Type B pancreatic cell (in vitro differentiated cells): ENCODE data around the gene ADAMTS6. TPM values are rescaled to one million over a fixed set of nuclear protein-coding genes. Genes with fewer than 3 reads are reported as not detected.

ENCODE experiments used
- DNase-seq: peaks from one replicate; pipeline ENCODE4 v3.0.0; 2021; ENCODE audit warnings: mixed read lengths; ENCODE audit not compliant: unreplicated experiment; ENCODE audit errors: extremely low spot score
- H3K27ac Mint-ChIP-seq: 2 replicates; pipeline ENCODE4 v1.8.0; 2021; ENCODE audit warnings: mild to moderate bottlenecking, mixed read lengths
- H3K27me3 Mint-ChIP-seq: 2 replicates; pipeline ENCODE4 v1.8.0; 2021; ENCODE audit warnings: mixed read lengths
- H3K36me3 Mint-ChIP-seq: 2 replicates; pipeline ENCODE4 v1.8.0; 2021; ENCODE audit warnings: mixed read lengths
- H3K4me1 Mint-ChIP-seq: one replicate; pipeline ENCODE4 v1.8.0; 2021; ENCODE audit warnings: mixed read lengths; ENCODE audit not compliant: unreplicated experiment
- H3K4me3 Mint-ChIP-seq: 2 replicates; pipeline ENCODE4 v1.8.0; 2021; ENCODE audit warnings: mild to moderate bottlenecking, mixed read lengths
- H3K9me3 Mint-ChIP-seq: 2 replicates; pipeline ENCODE4 v1.8.0; 2021; ENCODE audit warnings: mixed read lengths
- total RNA-seq: library from RNA; stranded (reverse); gene quantifications from 2 replicates; pipeline ENCODE4 v1.2.1, GENCODE V29; 2021; ENCODE audit warnings: low replicate concordance
- TF ChIP-seq, protein P1 (sequence below): fragments of 200-600 bp; sonication (generic); conservative IDR thresholded peaks from 2 replicates; pipeline ENCODE4 v1.5.0; 2021; ENCODE audit warnings: antibody characterized with exemption, mild to moderate bottlenecking

ADAMTS6 gene
- total RNA-seq, 1 donor from 2014 or later = 4.2 TPM

DNA sequence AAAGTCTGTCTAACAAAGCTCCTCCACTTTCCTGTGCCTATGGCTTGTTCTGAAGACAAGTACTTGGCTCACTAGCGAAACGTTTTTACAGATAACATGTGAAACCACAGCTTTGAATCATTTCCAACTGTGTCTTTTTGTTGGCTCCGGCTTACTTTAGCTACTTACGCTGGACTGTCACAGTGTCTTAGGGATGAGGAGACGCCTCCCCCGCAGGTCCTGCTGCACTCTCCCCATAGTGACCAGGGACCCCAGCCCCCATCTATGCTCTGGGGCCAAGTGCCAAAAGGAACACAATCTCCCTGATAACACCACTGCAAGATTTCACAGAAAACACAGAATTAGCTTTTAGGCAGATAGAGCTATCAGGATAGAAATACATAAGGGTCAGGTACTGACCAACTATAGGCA, 219.1 kb downstream of the ADAMTS6 start:
- no peak for DNase-seq

DNA sequence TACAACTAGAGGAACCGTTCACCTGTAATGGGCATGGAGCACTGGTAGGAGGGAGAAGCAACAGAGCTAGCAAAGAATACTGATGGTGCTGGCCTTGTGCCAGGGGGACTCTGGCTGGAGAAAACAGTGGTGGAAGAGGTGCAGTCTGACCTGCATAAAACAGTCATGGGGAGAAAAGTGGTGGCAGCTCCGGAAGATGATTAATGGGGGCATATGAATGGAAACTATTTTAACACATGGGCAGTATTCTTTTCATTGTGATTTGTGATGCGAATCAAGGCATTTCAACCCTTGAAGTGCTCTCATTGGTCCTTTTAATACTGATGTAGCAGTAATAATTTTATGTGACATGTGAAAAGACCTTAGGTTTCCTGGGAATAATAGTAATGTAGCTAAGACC, 219.6 kb downstream of the ADAMTS6 start:
- H3K27ac Mint-ChIP-seq = no peak overlapping the region
- no peaks in the 10 kb centered on the region for H3K9me3 Mint-ChIP-seq
- H3K4me3 Mint-ChIP-seq = no peak overlapping the region
- H3K36me3 Mint-ChIP-seq = no peaks in the 10 kb centered on the region
- H3K27me3 Mint-ChIP-seq = no peaks in the 10 kb centered on the region
- H3K4me1 Mint-ChIP-seq = no peaks in the 10 kb centered on the region
- TF ChIP-seq, protein P1, sequence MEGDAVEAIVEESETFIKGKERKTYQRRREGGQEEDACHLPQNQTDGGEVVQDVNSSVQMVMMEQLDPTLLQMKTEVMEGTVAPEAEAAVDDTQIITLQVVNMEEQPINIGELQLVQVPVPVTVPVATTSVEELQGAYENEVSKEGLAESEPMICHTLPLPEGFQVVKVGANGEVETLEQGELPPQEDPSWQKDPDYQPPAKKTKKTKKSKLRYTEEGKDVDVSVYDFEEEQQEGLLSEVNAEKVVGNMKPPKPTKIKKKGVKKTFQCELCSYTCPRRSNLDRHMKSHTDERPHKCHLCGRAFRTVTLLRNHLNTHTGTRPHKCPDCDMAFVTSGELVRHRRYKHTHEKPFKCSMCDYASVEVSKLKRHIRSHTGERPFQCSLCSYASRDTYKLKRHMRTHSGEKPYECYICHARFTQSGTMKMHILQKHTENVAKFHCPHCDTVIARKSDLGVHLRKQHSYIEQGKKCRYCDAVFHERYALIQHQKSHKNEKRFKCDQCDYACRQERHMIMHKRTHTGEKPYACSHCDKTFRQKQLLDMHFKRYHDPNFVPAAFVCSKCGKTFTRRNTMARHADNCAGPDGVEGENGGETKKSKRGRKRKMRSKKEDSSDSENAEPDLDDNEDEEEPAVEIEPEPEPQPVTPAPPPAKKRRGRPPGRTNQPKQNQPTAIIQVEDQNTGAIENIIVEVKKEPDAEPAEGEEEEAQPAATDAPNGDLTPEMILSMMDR = no peak
- no peak for DNase-seq

More for the DNA sequence above, 219.1 kb downstream of the ADAMTS6 start:
- Mint-ChIP-seq H3K9me3 (no peaks in the 10 kb centered on the region), H3K4me3 (no peak overlapping the region), H3K4me1 (no peaks in the 10 kb centered on the region), H3K27ac (no peak overlapping the region), H3K36me3 (no peaks in the 10 kb centered on the region), H3K27me3 (no peaks in the 10 kb centered on the region)
- TF ChIP-seq, protein P1 = no peak

DNA sequence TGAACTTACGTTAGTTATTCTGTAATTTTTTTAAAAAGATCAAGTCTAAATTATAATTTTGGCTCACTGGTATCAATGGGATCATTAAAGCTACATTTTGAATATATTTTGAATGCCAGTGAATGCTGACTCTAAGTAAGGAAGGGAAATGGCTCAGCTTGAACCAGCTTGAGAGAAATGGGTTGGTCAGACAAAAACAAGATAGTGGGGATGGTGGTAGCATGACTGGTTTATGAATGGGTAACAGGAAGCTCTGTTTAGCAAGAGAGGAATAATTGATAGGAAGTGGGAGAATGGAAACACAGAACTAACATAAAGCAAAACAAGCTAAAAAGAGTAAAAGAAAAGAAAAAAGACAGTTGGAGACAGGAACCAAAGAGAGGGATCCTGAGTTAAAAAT, 220.2 kb downstream of the ADAMTS6 start:
- Mint-ChIP-seq H3K36me3 (no peaks in the 10 kb centered on the region), H3K27me3 (no peaks in the 10 kb centered on the region), H3K4me1 (no peaks in the 10 kb centered on the region), H3K9me3 (no peaks in the 10 kb centered on the region), H3K4me3 (no peak overlapping the region), H3K27ac (no peak overlapping the region)
- TF ChIP-seq, protein P1 = no peak
- DNase-seq = no peak

DNA sequence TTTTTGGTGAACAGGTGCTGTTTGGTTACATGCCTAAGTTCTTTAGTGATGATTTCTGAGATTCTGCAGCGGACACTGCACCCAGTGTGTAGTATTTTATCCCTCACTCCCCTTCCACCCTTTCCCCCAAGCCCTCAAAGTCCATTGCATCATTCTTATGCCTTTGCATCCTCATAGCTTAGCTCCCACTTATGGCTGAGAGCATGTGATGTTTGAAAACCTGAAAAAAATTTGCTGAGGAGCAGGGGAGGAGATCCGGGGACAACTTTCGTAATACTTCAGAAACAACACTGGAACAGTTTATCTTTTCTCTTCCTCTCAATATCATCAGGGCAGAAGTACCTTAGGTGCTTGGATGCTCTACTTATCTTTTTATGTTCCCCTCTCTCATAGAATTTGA, 226.4 kb downstream of the ADAMTS6 start:
- H3K4me3 Mint-ChIP-seq = no peak overlapping the region
- no peak for DNase-seq
- no peaks in the 10 kb centered on the region for H3K27me3 Mint-ChIP-seq
- H3K27ac Mint-ChIP-seq = no peak overlapping the region
- no peaks in the 10 kb centered on the region for H3K4me1 Mint-ChIP-seq
- H3K9me3 Mint-ChIP-seq = no peaks in the 10 kb centered on the region
- H3K36me3 Mint-ChIP-seq = no peaks in the 10 kb centered on the region
- TF ChIP-seq, protein P1 = no peak

DNA sequence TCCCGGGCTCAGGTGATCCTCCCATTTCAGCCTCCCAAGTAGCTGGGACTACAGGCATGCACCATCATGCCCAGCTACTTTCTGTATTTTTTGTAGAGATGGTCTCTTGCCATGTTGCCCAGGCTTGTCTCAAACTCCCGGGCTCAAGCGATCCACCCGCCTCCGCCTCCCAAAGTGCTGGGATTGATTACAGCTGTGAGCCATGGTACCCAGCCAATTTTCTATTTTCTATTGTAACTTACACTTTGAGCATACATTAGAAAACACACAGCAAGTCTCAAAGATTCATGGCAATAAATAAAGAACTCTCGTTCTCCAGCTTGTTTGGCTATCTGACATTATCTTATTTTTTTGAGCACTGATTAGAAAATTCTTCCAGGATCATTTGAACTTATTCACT, 228.7 kb downstream of the ADAMTS6 start:
- TF ChIP-seq, protein P1 = no peak
- no peaks in the 10 kb centered on the region for H3K27me3 Mint-ChIP-seq
- H3K4me1 Mint-ChIP-seq = no peaks in the 10 kb centered on the region
- H3K4me3 Mint-ChIP-seq = no peak overlapping the region
- H3K27ac Mint-ChIP-seq = no peak overlapping the region
- no peak for DNase-seq
- no peaks in the 10 kb centered on the region for H3K36me3 Mint-ChIP-seq
- no peaks in the 10 kb centered on the region for H3K9me3 Mint-ChIP-seq

DNA sequence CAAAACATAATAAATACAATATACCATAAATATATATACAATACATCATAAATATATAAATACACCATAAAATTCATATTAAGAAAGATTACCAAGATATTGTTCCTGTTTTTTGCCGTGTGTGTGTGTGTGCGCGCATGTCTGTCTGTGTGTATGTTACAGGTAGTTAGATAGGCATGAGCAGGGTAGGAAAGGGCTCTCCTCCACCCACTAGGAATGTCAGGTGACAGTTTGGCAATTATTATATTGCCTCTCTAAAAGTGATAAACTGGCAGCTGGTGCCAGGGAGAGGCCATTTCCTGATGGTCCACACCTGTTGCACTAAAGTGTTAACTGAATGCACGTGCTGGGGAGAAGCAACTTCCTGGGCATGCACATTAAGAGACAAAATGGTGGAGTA, 232.8 kb downstream of the ADAMTS6 start:
- H3K9me3 Mint-ChIP-seq = no peaks in the 10 kb centered on the region
- no peaks in the 10 kb centered on the region for H3K27me3 Mint-ChIP-seq
- no peak for DNase-seq
- H3K36me3 Mint-ChIP-seq = no peaks in the 10 kb centered on the region
- no peaks in the 10 kb centered on the region for H3K4me1 Mint-ChIP-seq
- H3K4me3 Mint-ChIP-seq = no peak overlapping the region
- TF ChIP-seq, protein P1 = no peak
- no peak overlapping the region for H3K27ac Mint-ChIP-seq
